Esophagus muscularis mucosa (tissue), 4 donors: ENCODE data around the gene DNAJC16. TPM values are rescaled to one million over a fixed set of nuclear protein-coding genes. Genes with fewer than 3 reads are reported as not detected.

Source experiments
- DNase-seq: peaks from one replicate; pipeline ENCODE4 v3.0.0-alpha.2; 2017; ENCODE audit errors: extremely low spot score
- H3K27ac ChIP-seq, 4 donors: fragments of 200-600 bp; sonication (generic); replicated peaks in 1 of 4; 1 replicate in 3 of 4; 2 replicates in 1 of 4; pipeline ENCODE4 v1.5.1; 2016 to 2019; ENCODE audit warnings: mild to moderate bottlenecking in 1 of 4
- H3K27me3 ChIP-seq, 4 donors: fragments of 200-600 bp; sonication (generic); one replicate each; pipeline versions ENCODE4 v1.5.1 to v1.6.0; 2016 to 2019
- H3K36me3 ChIP-seq, 4 donors: fragments of 200-600 bp; sonication (generic); one replicate each; pipeline ENCODE4 v1.5.1; 2016 to 2019
- H3K4me1 ChIP-seq, 4 donors: fragments of 200-600 bp; sonication (generic); one replicate each; pipeline ENCODE4 v1.5.1; 2016 to 2019
- H3K4me3 ChIP-seq, 4 donors: fragments of 200-600 bp; sonication (generic); 1 replicate in 2 of 4; 2 replicates in 2 of 4; pipeline ENCODE4 v1.5.1; 2016 to 2019; ENCODE audit warnings: mild to moderate bottlenecking in 4 of 4, moderate library complexity in 1 of 4
- H3K9me3 ChIP-seq, 4 donors: fragments of 200-600 bp; sonication (generic); 1 replicate in 3 of 4; 2 replicates in 1 of 4; pipeline ENCODE4 v1.5.1; 2016 to 2019
- EP300 ChIP-seq: sonication (generic); formaldehyde crosslinking; IDR thresholded peaks from one replicate; pipeline ENCODE4 v1.6.1; 2017; ENCODE audit warnings: antibody characterized with exemption
- POLR2A ChIP-seq: fragments of 450-650 bp; IDR thresholded peaks from one replicate; pipeline ENCODE4 v1.6.1; 2017; ENCODE audit warnings: antibody characterized with exemption, moderate library complexity, mild to moderate bottlenecking, low read depth
- POLR2AphosphoS5 ChIP-seq, 2 donors: sonication (generic); formaldehyde crosslinking; IDR thresholded peaks; one replicate each; pipeline ENCODE4 v1.6.1; 2017; ENCODE audit warnings: antibody characterized with exemption in 2 of 2
- WGBS: methylation state at CpG from one replicate; pipeline ENCODE4 v1.1.5; 2018; 5-methylcytosine and 5-hydroxymethylcytosine counted together
- intact Hi-C: fragments of 100-400 bp; cut with DNase I; formaldehyde crosslinking; loops from one replicate; pipeline ENCODE4 v1.15.1; 2023
- total RNA-seq, 4 donors: library from RNA; depleted of rRNA; stranded (reverse); fragments of >200 nt; gene quantifications; one replicate each; pipeline versions ENCODE4 v1.1.0 to v1.2.1, GENCODE V29; 2016
- TF ChIP-seq, protein P1 (sequence below), 3 experiments: fragments of 200-600 bp in 2 of 3; fragments of 450-650 bp in 1 of 3; sonication (generic) in 2 of 3; IDR thresholded peaks; one replicate each; pipeline ENCODE4 v1.5.1; 2017 to 2019; ENCODE audit warnings: antibody characterized with exemption in 3 of 3, mild to moderate bottlenecking in 2 of 3, moderate library complexity in 1 of 3

DNAJC16 gene
- total RNA-seq, 4 donors from 2014 or later = 12.0 to 13.0 (median 12.4) TPM

DNA sequence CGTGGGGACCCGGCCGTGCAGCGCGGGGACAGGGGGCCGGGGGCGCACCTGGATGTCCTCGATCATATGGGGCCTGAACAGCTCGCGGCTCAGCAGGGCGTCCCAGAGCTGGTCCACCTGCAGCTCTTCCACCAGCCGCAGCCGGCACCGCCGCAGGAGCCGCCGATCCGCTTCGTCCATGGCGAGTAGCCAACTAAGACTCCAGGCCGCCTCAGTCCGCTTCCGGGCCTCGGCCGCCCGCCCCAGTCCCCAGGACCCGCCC lies 2.7 kb upstream of the DNAJC16 start, which contains the start of gene CASP9:
CASP9 (minus strand) TSS at position 195 of the 262 bp plus-strand sequence; CDS start at position 180, 15 bp downstream.
- Histone ChIP-seq H3K36me3 (no peaks in the 10 kb centered on the region), H3K4me3 (peak within 1 kb of the TSS; percentile 64 to 97 (median 82)), H3K27ac (peak within 1 kb of the TSS; percentile 92 to 97 (median 96)), H3K9me3 (no peaks in the 10 kb centered on the region), H3K27me3 (no peaks in the 10 kb centered on the region), H3K4me1 (peaks cover 26 to 42% (median 41%) of the 10 kb centered on the region in 4 donors)
- intact Hi-C loops = no loop called here
- no CpG with 5 or more reads among the region's 27 CpGs for WGBS
- TF ChIP-seq, protein P1, sequence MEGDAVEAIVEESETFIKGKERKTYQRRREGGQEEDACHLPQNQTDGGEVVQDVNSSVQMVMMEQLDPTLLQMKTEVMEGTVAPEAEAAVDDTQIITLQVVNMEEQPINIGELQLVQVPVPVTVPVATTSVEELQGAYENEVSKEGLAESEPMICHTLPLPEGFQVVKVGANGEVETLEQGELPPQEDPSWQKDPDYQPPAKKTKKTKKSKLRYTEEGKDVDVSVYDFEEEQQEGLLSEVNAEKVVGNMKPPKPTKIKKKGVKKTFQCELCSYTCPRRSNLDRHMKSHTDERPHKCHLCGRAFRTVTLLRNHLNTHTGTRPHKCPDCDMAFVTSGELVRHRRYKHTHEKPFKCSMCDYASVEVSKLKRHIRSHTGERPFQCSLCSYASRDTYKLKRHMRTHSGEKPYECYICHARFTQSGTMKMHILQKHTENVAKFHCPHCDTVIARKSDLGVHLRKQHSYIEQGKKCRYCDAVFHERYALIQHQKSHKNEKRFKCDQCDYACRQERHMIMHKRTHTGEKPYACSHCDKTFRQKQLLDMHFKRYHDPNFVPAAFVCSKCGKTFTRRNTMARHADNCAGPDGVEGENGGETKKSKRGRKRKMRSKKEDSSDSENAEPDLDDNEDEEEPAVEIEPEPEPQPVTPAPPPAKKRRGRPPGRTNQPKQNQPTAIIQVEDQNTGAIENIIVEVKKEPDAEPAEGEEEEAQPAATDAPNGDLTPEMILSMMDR (IDR thresholded peaks at IDR 0.05) = no peak
- peak; percentile 80 to 81 for TF ChIP-seq POLR2AphosphoS5 (IDR thresholded peaks at IDR 0.05)
- no peak for DNase-seq

- peaks cover 26 to 42% (median 41%) of the 10 kb centered on the region in 4 donors for H3K4me1 ChIP-seq
- no peaks in the 10 kb centered on the region for H3K9me3 ChIP-seq
- peak overlapping the region; percentile 64 to 97 (median 82) for H3K4me3 ChIP-seq
- no peaks in the 10 kb centered on the region for H3K27me3 ChIP-seq
- peak overlapping the region; percentile 92 to 97 (median 96) for H3K27ac ChIP-seq
- intact Hi-C loops = loop anchor here (5.0 kb wide), 1 partner anchor 93 kb away; the partner anchor contains the start of gene DDI2
- TF ChIP-seq EP300 (peak; percentile 80), POLR2AphosphoS5 (IDR thresholded peaks at IDR 0.05) (peak in 1 of 2 donors; percentile 10), POLR2A (no peak)
- TF ChIP-seq, protein P1 (IDR thresholded peaks at IDR 0.05) = no peak
- no CpG with 5 or more reads among the region's 88 CpGs for WGBS
- peak; percentile 100 for DNase-seq
- no peaks in the 10 kb centered on the region for H3K36me3 ChIP-seq
Measured at GRCh38 chr1:15524283-15525049, 2.2 kb upstream of the DNAJC16 start.

DNA sequence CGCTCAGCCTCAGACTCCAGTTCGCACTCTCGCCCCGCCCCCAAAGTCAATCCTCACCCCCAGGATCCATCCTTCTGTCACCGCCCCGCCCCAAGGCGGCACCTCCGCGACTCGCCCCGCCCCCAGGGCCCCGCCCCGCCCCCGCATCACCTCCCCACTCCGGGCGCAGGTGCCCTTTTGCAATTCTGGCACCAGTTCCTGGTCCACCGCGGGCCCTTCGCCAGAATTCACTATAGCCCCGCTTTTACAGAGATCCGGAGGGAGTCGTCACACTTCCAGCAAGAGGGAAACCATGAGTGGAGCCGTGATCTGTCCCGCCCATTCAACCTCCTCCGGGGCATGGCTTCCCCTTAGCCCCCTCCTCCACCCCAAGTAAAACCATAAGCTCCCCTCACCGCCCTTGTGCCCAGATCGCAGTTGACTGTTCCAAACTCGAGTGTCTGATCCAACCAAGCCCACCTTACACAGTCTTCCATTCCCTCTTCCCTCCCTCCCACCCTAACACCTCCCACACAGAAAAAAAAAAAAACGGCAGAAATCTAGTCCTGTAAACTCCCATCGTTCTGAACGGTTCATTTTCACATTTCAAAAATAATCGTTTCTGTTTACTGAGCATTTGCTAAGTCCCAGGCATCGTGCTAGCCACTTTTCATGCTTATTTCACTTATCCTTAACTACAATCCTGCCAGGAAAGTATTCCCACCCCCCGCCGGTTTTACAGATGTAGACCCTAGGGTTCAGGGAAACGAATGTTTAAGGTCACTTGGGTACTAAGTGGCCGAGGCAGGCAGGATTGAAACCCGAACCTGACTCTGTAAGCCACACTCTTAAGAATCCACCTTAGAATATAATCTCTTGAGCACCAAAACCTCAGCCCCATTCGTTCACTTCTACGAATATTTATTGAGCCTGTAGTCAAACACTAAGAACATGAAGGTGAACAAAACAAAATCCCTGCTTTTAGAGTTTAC lies 1.3 kb upstream of the DNAJC16 start:
- TF ChIP-seq, protein P1 (IDR thresholded peaks at IDR 0.05) = no peak
- TF ChIP-seq POLR2AphosphoS5 (IDR thresholded peaks at IDR 0.05) = peak; percentile 39 to 59
- Histone ChIP-seq H3K27me3 (no peaks in the 10 kb centered on the region), H3K9me3 (no peaks in the 10 kb centered on the region), H3K27ac (peak overlapping the region; percentile 92 to 97 (median 96)), H3K4me1 (peaks cover 26 to 42% (median 41%) of the 10 kb centered on the region in 4 donors), H3K4me3 (peak overlapping the region; percentile 64 to 97 (median 92)), H3K36me3 (peaks cover 0 to 5% (median 2%) of the 10 kb centered on the region in 4 donors)
- WGBS = 2% methylated on average over 21 of the region's 40 CpGs
- no peak for DNase-seq
- intact Hi-C loops = loop anchor here (5.0 kb wide), 1 partner anchor 92 kb away; the partner anchor contains the start of gene DDI2

DNA sequence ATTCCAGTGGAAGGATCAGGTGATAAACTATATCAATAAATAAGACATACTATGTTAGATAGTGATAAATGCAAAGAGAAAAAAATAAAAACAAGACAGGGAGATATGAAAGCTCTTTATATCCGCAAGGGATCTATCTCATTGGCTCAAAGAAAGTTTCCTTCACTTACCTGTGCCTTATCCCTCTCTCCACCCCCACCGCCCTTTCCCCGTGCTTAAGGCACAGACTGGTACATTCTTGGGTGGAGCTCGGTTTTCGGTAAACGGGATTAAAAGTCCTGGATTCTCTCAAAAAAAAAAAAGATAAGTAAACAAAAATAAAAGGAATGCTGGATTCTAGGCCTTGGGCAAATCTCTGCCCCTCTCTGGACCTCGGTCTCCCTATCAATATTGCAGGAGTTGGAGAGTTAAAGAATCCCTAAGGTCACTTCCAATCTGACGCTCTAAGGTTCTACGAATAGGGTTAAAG lies 593 bp upstream of the DNAJC16 start:
- H3K27me3 ChIP-seq = no peaks in the 10 kb centered on the region
- peak overlapping the region; percentile 92 to 97 (median 96) for H3K27ac ChIP-seq
- intact Hi-C loops = loop anchor here (5.0 kb wide), 1 partner anchor 91 kb away; the partner anchor contains the start of gene DDI2
- TF ChIP-seq EP300 (no peak), POLR2A (no peak), POLR2AphosphoS5 (IDR thresholded peaks at IDR 0.05) (no peak)
- TF ChIP-seq, protein P1 (IDR thresholded peaks at IDR 0.05) = no peak
- no peak for DNase-seq
- peaks cover 26 to 42% (median 41%) of the 10 kb centered on the region in 4 donors for H3K4me1 ChIP-seq
- 11% methylated on average over 9 of the region's 9 CpGs for WGBS
- peaks cover 0 to 11% (median 9%) of the 10 kb centered on the region in 4 donors for H3K36me3 ChIP-seq
- H3K4me3 ChIP-seq = peak overlapping the region; percentile 90 to 97 (median 94)
- no peaks in the 10 kb centered on the region for H3K9me3 ChIP-seq
